HG03439 (cell line): ENCODE measurements around the gene SCAMP2.

Source experiments
- ATAC-seq: cut with Tn5 transposase; IDR thresholded peaks from one replicate; pipeline ENCODE4 v1.9.1; 2021; ENCODE audit warnings: mild to moderate bottlenecking, moderate library complexity; ENCODE audit not compliant: unreplicated experiment

The SCAMP2 gene

DNA sequence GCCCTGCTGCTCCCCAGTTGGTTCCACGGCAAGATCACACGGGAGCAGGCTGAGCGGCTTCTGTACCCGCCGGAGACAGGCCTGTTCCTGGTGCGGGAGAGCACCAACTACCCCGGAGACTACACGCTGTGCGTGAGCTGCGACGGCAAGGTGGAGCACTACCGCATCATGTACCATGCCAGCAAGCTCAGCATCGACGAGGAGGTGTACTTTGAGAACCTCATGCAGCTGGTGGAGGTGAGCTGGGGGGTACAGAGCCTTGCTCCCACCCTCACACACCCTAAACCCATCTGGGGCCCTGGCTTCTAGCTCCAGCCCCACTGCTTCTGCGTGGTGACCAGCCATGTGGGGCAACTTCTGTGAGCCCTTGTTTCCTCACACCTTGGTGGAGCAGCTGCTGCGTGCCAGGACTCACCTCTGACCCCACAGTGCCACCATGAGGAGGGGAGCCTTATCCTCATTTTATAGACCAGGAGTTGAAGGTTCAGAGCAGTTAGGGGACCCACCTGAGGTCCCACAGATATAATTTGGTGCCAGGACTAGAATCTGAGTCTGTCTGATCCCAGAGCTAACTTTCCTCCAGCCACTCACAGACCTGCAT lies 73.8 kb downstream of the SCAMP2 start:
- ATAC-seq, result no peak

- ATAC-seq, result peak; percentile 33
Observed at GRCh38 chr15:74798388-74799254, 74.5 kb downstream of the SCAMP2 start.

DNA sequence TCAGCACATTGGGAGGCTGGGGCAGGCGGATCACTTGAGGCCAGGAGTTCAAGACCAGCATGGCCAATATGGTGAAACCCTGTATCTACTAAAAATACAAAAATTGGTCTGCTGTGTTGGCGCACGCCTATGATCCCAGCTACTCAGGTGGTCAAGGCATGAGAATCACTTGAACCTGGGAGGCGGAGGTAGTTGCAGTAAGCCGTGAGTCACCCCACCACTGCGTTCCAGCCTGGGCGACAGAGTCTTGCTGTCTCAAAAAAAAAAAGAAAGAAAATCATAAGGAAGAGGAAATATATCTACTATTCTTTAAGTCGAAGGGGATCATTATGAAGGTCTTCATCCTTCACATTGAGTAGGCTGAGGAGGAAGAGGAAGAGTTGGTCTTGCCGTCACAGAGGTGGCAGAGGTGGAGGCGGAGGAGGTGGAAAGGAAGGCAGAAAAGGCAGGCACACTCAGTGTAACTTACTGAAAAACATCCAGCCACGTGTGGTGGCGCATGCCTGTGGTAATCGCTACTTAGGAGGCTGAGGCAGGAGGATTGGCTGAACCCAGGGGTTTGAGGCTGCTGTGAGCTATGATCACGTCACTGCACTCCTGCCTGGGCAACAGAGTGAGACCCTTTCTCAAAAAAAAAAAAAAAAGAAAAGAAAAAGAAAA lies 77.1 kb downstream of the SCAMP2 start:
- ATAC-seq, result no peak

- ATAC-seq, result no peak
Observed at GRCh38 chr15:74794970-74795349, 78.2 kb downstream of the SCAMP2 start.

DNA sequence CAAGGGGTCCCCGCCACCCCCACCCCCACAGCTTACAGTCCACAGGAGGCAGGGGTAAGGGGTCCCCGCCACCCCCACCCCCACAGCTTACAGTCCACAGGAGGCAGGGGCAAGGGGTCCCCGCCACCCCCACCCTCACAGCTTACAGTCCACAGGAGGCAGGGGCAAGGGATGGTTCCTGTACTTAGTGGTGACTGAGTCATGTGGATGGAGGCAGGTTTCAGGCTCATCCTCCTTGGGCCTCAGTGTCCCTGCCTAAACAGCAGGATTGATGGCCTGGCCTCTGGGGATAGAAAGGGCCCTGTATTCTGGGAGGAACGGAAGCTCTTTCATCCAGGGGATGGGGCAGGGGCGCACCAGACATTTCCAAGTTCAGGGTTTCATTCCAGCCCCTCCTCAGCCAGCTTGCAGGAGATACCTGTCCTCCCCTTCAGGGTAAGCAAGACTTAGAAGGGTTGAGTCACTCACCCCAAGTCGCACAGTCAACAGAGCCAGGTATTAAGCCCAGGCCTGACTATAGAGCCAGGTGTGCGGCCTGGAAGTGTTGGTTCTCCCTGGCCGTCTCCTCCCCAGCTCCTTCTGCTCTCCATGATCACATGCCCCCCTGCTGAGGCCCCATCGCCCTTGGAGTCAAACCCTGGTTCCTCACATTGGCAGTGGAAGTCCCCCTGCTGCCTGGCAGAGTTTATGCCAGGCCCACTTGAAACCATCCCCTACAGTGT lies 78.8 kb downstream of the SCAMP2 start:
- ATAC-seq, result no peak
